T follicular helper cell (primary cell): ENCODE results near the gene OR11H7.
A peak's percentile ranks its signal among the peaks of the same experiment; 100 is the strongest.
"Not testable (repeated sequence)": the region's sequence is repeated elsewhere in the genome, so short reads cannot be mapped to it uniquely, and the experiment has no call there.

Experiments
- DNase-seq: peaks from one replicate; pipeline ENCODE4 v3.0.0-alpha.2; 2020; ENCODE audit warnings: low read depth

The OR11H7 gene

GRCh38 chr14:20278414-20278813, 49.6 kb downstream of the OR11H7 start:
- DNase-seq = peak; percentile 53

- not testable (repeated sequence) for DNase-seq
Observed at GRCh38 chr14:20280265-20280664, 51.5 kb downstream of the OR11H7 start.
